Astrocyte (in vitro differentiated cells and primary cell): ENCODE data around the gene SOS2. TPM values are rescaled to one million over a fixed set of nuclear protein-coding genes. Genes with fewer than 3 reads are reported as not detected.

ENCODE experiments used
- DNase-seq: peaks from one replicate; pipeline ENCODE4 v3.0.0-alpha.2; 2010; ENCODE audit warnings: low read depth
- FAIRE-seq: peaks from 2 replicates; lab custom pipeline; 2011; peaks lifted over from hg19 to GRCh38; lab: Jason Lieb, UNC
- H2AFZ ChIP-seq: 2 replicates; pipeline ENCODE4 v1.6.0; 2012; ENCODE audit warnings: low read depth, low read length, inconsistent platforms
- H3K27ac ChIP-seq: 2 replicates; pipeline ENCODE4 v1.5.1; 2011; ENCODE audit warnings: low read depth, low read length, inconsistent platforms
- H3K27me3 ChIP-seq: 2 replicates; pipeline ENCODE4 v1.6.0; 2011; ENCODE audit warnings: low read length, inconsistent platforms; ENCODE audit not compliant: insufficient read depth
- H3K36me3 ChIP-seq: 2 replicates; pipeline ENCODE4 v1.5.1; 2011; ENCODE audit warnings: low read length, inconsistent platforms; ENCODE audit not compliant: insufficient read depth
- H3K4me1 ChIP-seq: 2 replicates; pipeline ENCODE4 v1.5.1; 2011; ENCODE audit warnings: low read length, inconsistent platforms; ENCODE audit not compliant: insufficient read depth
- H3K4me2 ChIP-seq: 2 replicates; pipeline ENCODE4 v1.6.0; 2012; ENCODE audit warnings: low read length, inconsistent platforms
- H3K4me3 ChIP-seq: 2 replicates; pipeline ENCODE4 v1.5.1; 2011; ENCODE audit warnings: low read depth, mild to moderate bottlenecking, low read length, inconsistent platforms; ENCODE audit not compliant: insufficient read depth
- H3K79me2 ChIP-seq: 2 replicates; pipeline ENCODE4 v1.6.0; 2012; ENCODE audit warnings: mild to moderate bottlenecking, low read length, inconsistent platforms; ENCODE audit not compliant: insufficient read depth
- H3K9ac ChIP-seq: 2 replicates; pipeline ENCODE4 v1.6.0; 2012; ENCODE audit warnings: mild to moderate bottlenecking, low read length, inconsistent platforms
- H3K9me3 ChIP-seq: 2 replicates; pipeline ENCODE4 v1.5.1; 2012; ENCODE audit warnings: low read depth, mild to moderate bottlenecking, low read length, inconsistent platforms; ENCODE audit not compliant: insufficient read depth
- H4K20me1 ChIP-seq: 2 replicates; pipeline ENCODE4 v1.6.0; 2012; ENCODE audit warnings: low read length, inconsistent platforms; ENCODE audit not compliant: insufficient read depth
- H3K27ac Mint-ChIP-seq: one replicate; pipeline ENCODE4 v1.8.0; 2021; ENCODE audit warnings: mild to moderate bottlenecking, mixed read lengths; ENCODE audit not compliant: unreplicated experiment
- H3K27me3 Mint-ChIP-seq: one replicate; pipeline ENCODE4 v1.8.0; 2021; ENCODE audit warnings: low read depth, mixed read lengths; ENCODE audit not compliant: unreplicated experiment
- H3K36me3 Mint-ChIP-seq: one replicate; pipeline ENCODE4 v1.8.0; 2021; ENCODE audit warnings: low read depth, mixed read lengths; ENCODE audit not compliant: unreplicated experiment
- H3K4me1 Mint-ChIP-seq: one replicate; pipeline ENCODE4 v1.8.0; 2021; ENCODE audit warnings: low read depth, mixed read lengths; ENCODE audit not compliant: unreplicated experiment
- H3K4me3 Mint-ChIP-seq: one replicate; pipeline ENCODE4 v1.8.0; 2021; ENCODE audit warnings: mild to moderate bottlenecking, moderate library complexity, mixed read lengths; ENCODE audit not compliant: unreplicated experiment
- H3K9me3 Mint-ChIP-seq: one replicate; pipeline ENCODE4 v1.8.0; 2021; ENCODE audit warnings: mild to moderate bottlenecking, mixed read lengths; ENCODE audit not compliant: unreplicated experiment
- CTCF ChIP-seq: IDR thresholded peaks from 2 replicates; pipeline ENCODE4 v1.5.1; 2011; ENCODE audit warnings: low read depth, mild to moderate bottlenecking, inconsistent platforms, low read length, moderate library complexity; ENCODE audit not compliant: insufficient read depth
- EZH2 ChIP-seq: IDR thresholded peaks from 2 replicates; pipeline ENCODE4 v1.6.1; 2012; ENCODE audit warnings: mild to moderate bottlenecking, low read length, inconsistent platforms; ENCODE audit not compliant: insufficient read depth
- total RNA-seq: library from RNA; stranded (reverse); gene quantifications from 2 replicates; pipeline ENCODE4 v1.2.1, GENCODE V29; 2021

Gene SOS2
- total RNA-seq, 1 donor from 2014 or later, result 18.3 TPM

GRCh38 chr14:50242566-50243310 is 11.4 kb upstream of the SOS2 start:
- no peak for FAIRE-seq
- H2AFZ ChIP-seq, result no peak overlapping the region
- H3K27me3 ChIP-seq, result no peaks in the 10 kb centered on the region
- no peaks in the 10 kb centered on the region for H3K4me1 Mint-ChIP-seq
- H3K27ac ChIP-seq, result no peak overlapping the region
- no peak for TF ChIP-seq EZH2
- TF ChIP-seq CTCF, result no peak
- H3K4me3 Mint-ChIP-seq, result no peak overlapping the region
- no peaks in the 10 kb centered on the region for H3K27me3 Mint-ChIP-seq
- no peak overlapping the region for H3K27ac Mint-ChIP-seq
- no peaks in the 10 kb centered on the region for H3K36me3 ChIP-seq
- H3K4me2 ChIP-seq, result no peak overlapping the region
- no peaks in the 10 kb centered on the region for H3K9me3 ChIP-seq
- H3K4me3 ChIP-seq, result no peak overlapping the region
- no peak overlapping the region for H3K9ac ChIP-seq
- no peaks in the 10 kb centered on the region for H3K4me1 ChIP-seq
- H3K36me3 Mint-ChIP-seq, result peaks cover 3% of the 10 kb centered on the region
- no peaks in the 10 kb centered on the region for H3K9me3 Mint-ChIP-seq
- H4K20me1 ChIP-seq, result no peaks in the 10 kb centered on the region
- DNase-seq, result no peak
- H3K79me2 ChIP-seq, result no peaks in the 10 kb centered on the region

- Mint-ChIP-seq H3K27me3 (no peaks in the 10 kb centered on the region), H3K36me3 (peaks cover 3% of the 10 kb centered on the region), H3K4me3 (no peak overlapping the region), H3K27ac (no peak overlapping the region), H3K4me1 (no peaks in the 10 kb centered on the region), H3K9me3 (no peaks in the 10 kb centered on the region)
- H3K79me2 ChIP-seq, result no peaks in the 10 kb centered on the region
- DNase-seq, result no peak
- no peaks in the 10 kb centered on the region for H3K36me3 ChIP-seq
- H3K4me1 ChIP-seq, result no peaks in the 10 kb centered on the region
- H3K27ac ChIP-seq, result no peak overlapping the region
- TF ChIP-seq CTCF, result no peak
- no peak for TF ChIP-seq EZH2
- no peak overlapping the region for H3K9ac ChIP-seq
- H3K4me2 ChIP-seq, result no peak overlapping the region
- no peak overlapping the region for H3K4me3 ChIP-seq
- H2AFZ ChIP-seq, result no peak overlapping the region
- H4K20me1 ChIP-seq, result no peaks in the 10 kb centered on the region
- no peaks in the 10 kb centered on the region for H3K27me3 ChIP-seq
- H3K9me3 ChIP-seq, result no peaks in the 10 kb centered on the region
- no peak for FAIRE-seq
These were observed 10.7 kb upstream of the SOS2 start for GRCh38 chr14:50242096-50242495.

GRCh38 chr14:50237427-50237826 is 6.0 kb upstream of the SOS2 start:
- no peak overlapping the region for H3K9ac ChIP-seq
- H3K27ac Mint-ChIP-seq, result no peak overlapping the region
- no peak overlapping the region for H3K4me3 ChIP-seq
- no peaks in the 10 kb centered on the region for H4K20me1 ChIP-seq
- H3K9me3 Mint-ChIP-seq, result no peaks in the 10 kb centered on the region
- H3K36me3 Mint-ChIP-seq, result peaks cover 2% of the 10 kb centered on the region
- no peak overlapping the region for H3K27ac ChIP-seq
- no peak overlapping the region for H2AFZ ChIP-seq
- H3K36me3 ChIP-seq, result no peaks in the 10 kb centered on the region
- H3K79me2 ChIP-seq, result no peaks in the 10 kb centered on the region
- peaks cover under 1% of the 10 kb centered on the region for H3K4me1 ChIP-seq
- FAIRE-seq, result no peak
- H3K4me2 ChIP-seq, result no peak overlapping the region
- TF ChIP-seq CTCF, result no peak
- TF ChIP-seq EZH2, result no peak
- no peak overlapping the region for H3K4me3 Mint-ChIP-seq
- no peaks in the 10 kb centered on the region for H3K27me3 ChIP-seq
- DNase-seq, result no peak
- no peaks in the 10 kb centered on the region for H3K9me3 ChIP-seq
- H3K27me3 Mint-ChIP-seq, result no peaks in the 10 kb centered on the region
- no peaks in the 10 kb centered on the region for H3K4me1 Mint-ChIP-seq
